ENCODE measurements around the gene GLIS2. TPM values are rescaled to one million over a fixed set of nuclear protein-coding genes. Genes with fewer than 3 reads are reported as not detected.

Gene GLIS2
- total and polyA plus RNA-seq, 4 donors, result 0.68 to 1.4 (median 1.1) TPM

DNA sequence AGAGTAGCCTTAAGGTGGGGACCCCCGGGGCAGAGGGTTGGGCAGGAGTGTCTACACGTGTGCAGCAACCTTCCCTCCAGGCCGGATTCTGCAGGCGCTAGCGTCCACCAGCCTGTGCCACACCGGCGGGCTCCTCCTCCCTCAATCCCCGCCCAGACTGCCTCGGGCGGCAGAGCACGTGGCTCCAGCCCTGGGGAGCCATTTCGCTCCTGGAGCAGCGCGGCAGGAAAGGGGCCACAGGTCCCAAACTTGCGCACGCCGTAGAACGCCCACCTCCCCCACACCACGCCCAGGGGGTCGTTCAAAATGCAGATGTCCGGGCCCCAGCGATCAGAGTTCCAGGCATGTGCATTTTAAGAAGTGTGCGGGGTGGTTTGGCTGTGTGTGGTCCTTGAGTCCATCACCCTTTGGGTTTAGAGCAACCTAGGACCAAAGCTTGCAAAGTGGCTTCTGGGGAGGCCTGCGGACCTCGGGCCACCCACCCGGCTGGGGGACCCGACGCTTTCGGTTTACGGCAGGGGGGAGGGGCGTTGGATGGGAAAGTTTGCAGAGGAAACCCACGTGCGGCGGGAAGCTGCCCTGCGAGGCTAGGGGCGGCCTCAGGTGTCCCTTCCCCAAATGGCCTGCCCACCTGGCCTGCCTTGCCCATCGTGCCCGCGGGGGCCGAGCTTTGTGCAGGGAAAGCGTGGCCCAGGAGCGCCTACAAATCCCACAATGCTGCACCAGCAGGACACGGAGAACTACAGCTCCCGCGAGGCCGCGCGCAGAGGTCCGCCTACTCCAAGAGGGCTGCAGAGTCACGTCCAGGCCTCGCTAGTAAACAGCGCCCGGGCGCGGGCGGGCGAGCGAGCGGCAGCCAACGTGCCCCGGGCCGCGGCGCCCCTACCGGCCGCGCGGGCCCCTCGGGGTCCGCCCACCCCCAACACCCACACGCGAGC is 44.4 kb upstream of the GLIS2 start:
- Histone ChIP-seq H3K27ac (ENCODE audit: low read depth in 1 of 2, low read length in 2 of 2) (peak overlapping the region; percentile 95 to 99), H3K36me3 (ENCODE audit: control insufficient read depth in 4 of 4, insufficient read depth in 3 of 4, low read depth in 1 of 4, low read length in 3 of 4) (no peaks in the 10 kb centered on the region), H3K4me3 (ENCODE audit: low read depth in 1 of 3, low read length in 3 of 3) (peak overlapping the region; percentile 70 to 96 (median 79)), H3K9ac (ENCODE audit: low read depth in 1 of 2, low read length in 2 of 2) (peak overlapping the region; percentile 63 to 86), H3K27me3 (ENCODE audit: control insufficient read depth in 4 of 4, insufficient read depth in 4 of 4, low read length in 3 of 4) (no peaks in the 10 kb centered on the region), H3K9me3 (ENCODE audit: control insufficient read depth in 4 of 4, low read length in 3 of 4) (no peaks in the 10 kb centered on the region), H3K4me1 (ENCODE audit: control insufficient read depth in 4 of 4, insufficient read depth in 4 of 4, low read length in 3 of 4) (peaks cover 7 to 21% (median 13%) of the 10 kb centered on the region in 4 donors)
- TF ChIP-seq RXRA (IDR thresholded peaks at IDR 0.05), result no peak
- no peak for TF ChIP-seq SP1 (IDR thresholded peaks at IDR 0.05)
- TF ChIP-seq YY1 (IDR thresholded peaks at IDR 0.05), result peak; percentile 76
- TF ChIP-seq HNF4A (conservative IDR thresholded peaks at IDR 0.05), result no peak
- TF ChIP-seq FOXA1 (IDR thresholded peaks at IDR 0.05), result no peak
- TF ChIP-seq NR2F2 (IDR thresholded peaks at IDR 0.05), result no peak
- TF ChIP-seq, protein P1, sequence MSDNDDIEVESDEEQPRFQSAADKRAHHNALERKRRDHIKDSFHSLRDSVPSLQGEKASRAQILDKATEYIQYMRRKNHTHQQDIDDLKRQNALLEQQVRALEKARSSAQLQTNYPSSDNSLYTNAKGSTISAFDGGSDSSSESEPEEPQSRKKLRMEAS (IDR thresholded peaks at IDR 0.05), result peak; percentile 53
- TF ChIP-seq HNF4G (IDR thresholded peaks at IDR 0.05), result no peak
- no peak for TF ChIP-seq RAD21 (IDR thresholded peaks at IDR 0.05)
- no peak for TF ChIP-seq TAF1 (conservative IDR thresholded peaks at IDR 0.05)
- TF ChIP-seq JUND (IDR thresholded peaks at IDR 0.05), result no peak
- TF ChIP-seq GABPA (IDR thresholded peaks at IDR 0.05 in 1 of 2, conservative IDR thresholded peaks at IDR 0.05 in 1 of 2), result no peak
- no peak for TF ChIP-seq EGR1 (IDR thresholded peaks at IDR 0.05; ENCODE audit: low read depth in 2 of 2)
- no peak for TF ChIP-seq CTCF (IDR thresholded peaks at IDR 0.05; ENCODE audit: low read depth, low read length, missing input control)
- no peak for TF ChIP-seq FOXA2 (IDR thresholded peaks at IDR 0.05)
- under 1% methylated on average over 72 of the region's 72 CpGs for WGBS
- peak; percentile 90 for DNase-seq (ENCODE audit: low spot score)

GRCh38 chr16:4272114-4272956 is 43.5 kb upstream of the GLIS2 start:
- Histone ChIP-seq H3K27me3 (ENCODE audit: control insufficient read depth in 4 of 4, insufficient read depth in 4 of 4, low read length in 3 of 4) (no peaks in the 10 kb centered on the region), H3K4me3 (ENCODE audit: low read depth in 1 of 3, low read length in 3 of 3) (peak overlapping the region; percentile 70 to 96 (median 75)), H3K27ac (ENCODE audit: low read depth in 1 of 2, low read length in 2 of 2) (peak overlapping the region; percentile 95 to 99), H3K4me1 (ENCODE audit: control insufficient read depth in 4 of 4, insufficient read depth in 4 of 4, low read length in 3 of 4) (peaks cover 7 to 21% (median 13%) of the 10 kb centered on the region in 4 donors), H3K9ac (ENCODE audit: low read depth in 1 of 2, low read length in 2 of 2) (peak overlapping the region in 1 of 2 donors; percentile 47), H3K9me3 (ENCODE audit: control insufficient read depth in 4 of 4, low read length in 3 of 4) (no peaks in the 10 kb centered on the region), H3K36me3 (ENCODE audit: control insufficient read depth in 4 of 4, insufficient read depth in 3 of 4, low read depth in 1 of 4, low read length in 3 of 4) (no peaks in the 10 kb centered on the region)
- DNase-seq (ENCODE audit: low spot score), result peak; percentile 66
- TF ChIP-seq NR2F2 (IDR thresholded peaks at IDR 0.05) (no peak), SP1 (IDR thresholded peaks at IDR 0.05) (no peak), FOXA1 (IDR thresholded peaks at IDR 0.05) (no peak), JUND (IDR thresholded peaks at IDR 0.05) (no peak), EGR1 (IDR thresholded peaks at IDR 0.05; ENCODE audit: low read depth in 2 of 2) (no peak), ZBTB33 (IDR thresholded peaks at IDR 0.05) (no peak)
- 1% methylated on average over 79 of the region's 79 CpGs for WGBS

Data from liver (tissue), 9 donors.